ENCODE results near the gene CERS5.

DNA sequence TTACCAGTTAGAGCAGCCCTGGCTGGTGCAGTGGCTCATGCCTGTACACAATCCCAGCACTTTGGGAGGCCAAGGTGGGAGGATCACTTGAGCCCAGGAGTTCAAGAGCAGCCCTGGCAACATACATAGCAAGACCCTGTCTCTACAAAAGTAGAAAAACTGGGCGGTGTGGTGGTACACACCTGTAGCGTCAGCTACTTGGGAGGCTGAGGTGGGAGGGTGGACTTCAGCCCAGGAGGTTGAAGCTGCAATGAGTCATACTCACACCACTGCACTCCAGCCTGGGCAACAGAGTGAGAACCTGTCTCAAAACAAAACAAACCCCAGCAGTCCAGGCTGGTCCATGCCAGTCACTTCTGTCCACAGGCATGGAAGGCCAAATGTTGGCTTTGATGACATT is 47.8 kb downstream of the CERS5 start:
- TF ChIP-seq, protein P1, sequence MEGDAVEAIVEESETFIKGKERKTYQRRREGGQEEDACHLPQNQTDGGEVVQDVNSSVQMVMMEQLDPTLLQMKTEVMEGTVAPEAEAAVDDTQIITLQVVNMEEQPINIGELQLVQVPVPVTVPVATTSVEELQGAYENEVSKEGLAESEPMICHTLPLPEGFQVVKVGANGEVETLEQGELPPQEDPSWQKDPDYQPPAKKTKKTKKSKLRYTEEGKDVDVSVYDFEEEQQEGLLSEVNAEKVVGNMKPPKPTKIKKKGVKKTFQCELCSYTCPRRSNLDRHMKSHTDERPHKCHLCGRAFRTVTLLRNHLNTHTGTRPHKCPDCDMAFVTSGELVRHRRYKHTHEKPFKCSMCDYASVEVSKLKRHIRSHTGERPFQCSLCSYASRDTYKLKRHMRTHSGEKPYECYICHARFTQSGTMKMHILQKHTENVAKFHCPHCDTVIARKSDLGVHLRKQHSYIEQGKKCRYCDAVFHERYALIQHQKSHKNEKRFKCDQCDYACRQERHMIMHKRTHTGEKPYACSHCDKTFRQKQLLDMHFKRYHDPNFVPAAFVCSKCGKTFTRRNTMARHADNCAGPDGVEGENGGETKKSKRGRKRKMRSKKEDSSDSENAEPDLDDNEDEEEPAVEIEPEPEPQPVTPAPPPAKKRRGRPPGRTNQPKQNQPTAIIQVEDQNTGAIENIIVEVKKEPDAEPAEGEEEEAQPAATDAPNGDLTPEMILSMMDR (IDR thresholded peaks at IDR 0.05; ENCODE audit: low read depth, low read length) = no peak
- TF ChIP-seq POLR2A (IDR thresholded peaks at IDR 0.05; ENCODE audit: extremely low read depth, insufficient read length) = no peak

Measured in NB4 (cell line).